ENCODE results near the gene TESMIN. TPM values are rescaled to one million over a fixed set of nuclear protein-coding genes. Genes with fewer than 3 reads are reported as not detected.

Gene TESMIN
- total RNA-seq, 1 donor from 2014 or later: 2.4 TPM

- DNase-seq: no peak
Observed at GRCh38 chr11:68682531-68682961, 68.8 kb downstream of the TESMIN start.

- no peak for DNase-seq
Observed at GRCh38 chr11:68680541-68681231, 70.6 kb downstream of the TESMIN start.

GRCh38 chr11:68678031-68678441, 73.3 kb downstream of the TESMIN start:
- no peak for DNase-seq

- peak; percentile 84 for DNase-seq
Observed at GRCh38 chr11:68677432-68677831, 73.9 kb downstream of the TESMIN start.

GRCh38 chr11:68674461-68674860, 76.9 kb downstream of the TESMIN start:
- DNase-seq: no peak

GRCh38 chr11:68673991-68674390, 77.3 kb downstream of the TESMIN start:
- no peak for DNase-seq

- DNase-seq: no peak
Observed at GRCh38 chr11:68673306-68673945, 77.9 kb downstream of the TESMIN start.

- DNase-seq: no peak
Observed at GRCh38 chr11:68670208-68670992, 80.9 kb downstream of the TESMIN start.

- DNase-seq: no peak
Observed at GRCh38 chr11:68669301-68670090, 81.8 kb downstream of the TESMIN start.

- DNase-seq: no peak
Observed at GRCh38 chr11:68667511-68668500, 83.5 kb downstream of the TESMIN start.

- no peak for DNase-seq
Observed at GRCh38 chr11:68666849-68667248, 84.5 kb downstream of the TESMIN start.

- DNase-seq: no peak
Observed at GRCh38 chr11:68665436-68665835, 85.9 kb downstream of the TESMIN start.

- no peak for DNase-seq
Observed at GRCh38 chr11:68664906-68665305, 86.4 kb downstream of the TESMIN start.

GRCh38 chr11:68664141-68664540, 87.2 kb downstream of the TESMIN start:
- DNase-seq: no peak

GRCh38 chr11:68663482-68664010, 87.8 kb downstream of the TESMIN start:
- DNase-seq: no peak

GRCh38 chr11:68661697-68662603, 89.4 kb downstream of the TESMIN start:
- no peak for DNase-seq

GRCh38 chr11:68661014-68661413, 90.3 kb downstream of the TESMIN start:
- no peak for DNase-seq

GRCh38 chr11:68660066-68660810, 91.1 kb downstream of the TESMIN start:
- no peak for DNase-seq
